ENCODE results near the gene ARL5B. TPM values are rescaled to one million over a fixed set of nuclear protein-coding genes. Genes with fewer than 3 reads are reported as not detected.

Gene ARL5B
- total RNA-seq, 2 experiments from 2014 or later: 13.8 to 14.1 TPM

Other genes starting within 250 kb of the ARL5B start
- gene NSUN6, start 7.8 kb upstream of the ARL5B start, total RNA-seq: 10 to 100 TPM in 1 of 2 experiments, 1 to 10 TPM in 1; 9.8 to 11.1 TPM